ENCODE results near the gene SOST.

- no peak for TF ChIP-seq REST (IDR thresholded peaks at IDR 0.05; ENCODE audit: insufficient read depth in 1 of 2, low read depth in 2 of 2, low read length in 2 of 2)
- TF ChIP-seq POLR2AphosphoS5 (IDR thresholded peaks at IDR 0.05; ENCODE audit: low read depth, low read length) = no peak
- no peak for TF ChIP-seq TAF1 (IDR thresholded peaks at IDR 0.05; ENCODE audit: borderline replicate concordance, insufficient read depth, low read length)
- TF ChIP-seq SIN3A (IDR thresholded peaks at IDR 0.05; ENCODE audit: borderline replicate concordance, insufficient read depth, low read length) = no peak
- TF ChIP-seq FOXP2 (optimal IDR thresholded peaks at IDR 0.05; ENCODE audit: borderline replicate concordance, extremely low read depth, extremely low read length, insufficient read depth) = no peak
Measured at GRCh38 chr17:43782913-43783680, 24.5 kb upstream of the SOST start.

Measured in PFSK-1 (cell line).